Measurements from ENCODE around the gene SLC25A22.

The SLC25A22 gene

GRCh38 chr11:798093-798713 lies at the start of gene SLC25A22:
SLC25A22 (minus strand) TSS chr11:798281; CDS start chr11:795006, 3,275 bp downstream.
- no peak for DNase-seq (ENCODE audit: low read depth, low spot score)

DNA sequence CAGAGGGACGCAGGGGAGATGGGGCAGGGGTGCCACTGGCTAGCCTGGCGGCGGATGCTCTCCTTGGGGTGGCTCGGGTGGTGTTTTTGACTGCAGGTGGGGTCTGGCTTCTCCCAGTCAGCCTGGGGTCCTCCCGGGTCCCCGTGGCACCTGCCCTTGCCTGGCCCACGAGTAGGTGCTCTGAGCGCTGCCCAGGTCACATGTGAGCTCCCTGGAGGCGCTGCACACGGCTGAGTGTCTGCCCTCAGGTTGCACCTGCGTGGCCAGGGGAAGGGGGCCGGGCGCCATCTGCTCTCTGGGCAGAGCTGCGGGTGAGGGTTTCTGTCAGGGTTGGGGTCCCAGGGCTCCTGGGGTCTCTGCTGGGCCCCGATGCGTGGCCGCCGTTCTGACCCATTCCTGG lies 49.8 kb upstream of the SLC25A22 start:
- no peak for DNase-seq (ENCODE audit: low read depth, low spot score)

GRCh38 chr11:846496-847098 lies 48.5 kb upstream of the SLC25A22 start:
- no peak for DNase-seq (ENCODE audit: low read depth, low spot score)

DNA sequence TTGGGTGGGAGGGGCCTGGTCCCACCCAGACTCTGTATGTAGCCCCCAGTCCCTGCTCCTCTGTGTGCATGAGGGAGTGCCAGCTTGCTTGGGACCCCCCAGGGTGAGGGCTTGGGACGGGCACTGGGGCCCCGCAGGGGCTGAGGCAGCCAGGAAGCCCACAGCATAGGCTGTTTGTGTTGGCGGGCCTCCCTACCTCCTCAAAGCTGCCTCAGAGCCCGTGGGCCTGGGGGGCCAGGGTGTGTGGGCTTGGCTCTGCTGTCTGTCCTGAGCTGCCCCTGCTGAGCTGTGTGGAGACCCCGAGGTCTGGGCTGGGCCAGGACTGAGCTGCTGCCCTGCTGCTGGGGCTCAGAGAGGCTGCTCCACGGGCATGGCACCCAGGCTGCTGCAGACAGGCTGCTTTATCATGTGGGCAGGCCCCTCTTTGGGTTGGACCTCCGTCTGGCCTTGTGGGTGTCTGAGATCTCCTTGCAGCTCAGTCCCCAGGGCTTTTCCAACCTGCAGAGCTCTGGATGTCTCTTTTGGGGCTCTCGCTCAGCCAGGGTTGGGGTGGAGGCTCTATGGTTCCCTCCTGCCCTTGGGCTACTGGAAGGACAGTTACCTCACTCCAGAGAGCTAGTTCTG lies 47.9 kb upstream of the SLC25A22 start:
- DNase-seq (ENCODE audit: low read depth, low spot score): no peak

GRCh38 chr11:844693-845644 lies 46.9 kb upstream of the SLC25A22 start:
- no peak for DNase-seq (ENCODE audit: low read depth, low spot score)

DNA sequence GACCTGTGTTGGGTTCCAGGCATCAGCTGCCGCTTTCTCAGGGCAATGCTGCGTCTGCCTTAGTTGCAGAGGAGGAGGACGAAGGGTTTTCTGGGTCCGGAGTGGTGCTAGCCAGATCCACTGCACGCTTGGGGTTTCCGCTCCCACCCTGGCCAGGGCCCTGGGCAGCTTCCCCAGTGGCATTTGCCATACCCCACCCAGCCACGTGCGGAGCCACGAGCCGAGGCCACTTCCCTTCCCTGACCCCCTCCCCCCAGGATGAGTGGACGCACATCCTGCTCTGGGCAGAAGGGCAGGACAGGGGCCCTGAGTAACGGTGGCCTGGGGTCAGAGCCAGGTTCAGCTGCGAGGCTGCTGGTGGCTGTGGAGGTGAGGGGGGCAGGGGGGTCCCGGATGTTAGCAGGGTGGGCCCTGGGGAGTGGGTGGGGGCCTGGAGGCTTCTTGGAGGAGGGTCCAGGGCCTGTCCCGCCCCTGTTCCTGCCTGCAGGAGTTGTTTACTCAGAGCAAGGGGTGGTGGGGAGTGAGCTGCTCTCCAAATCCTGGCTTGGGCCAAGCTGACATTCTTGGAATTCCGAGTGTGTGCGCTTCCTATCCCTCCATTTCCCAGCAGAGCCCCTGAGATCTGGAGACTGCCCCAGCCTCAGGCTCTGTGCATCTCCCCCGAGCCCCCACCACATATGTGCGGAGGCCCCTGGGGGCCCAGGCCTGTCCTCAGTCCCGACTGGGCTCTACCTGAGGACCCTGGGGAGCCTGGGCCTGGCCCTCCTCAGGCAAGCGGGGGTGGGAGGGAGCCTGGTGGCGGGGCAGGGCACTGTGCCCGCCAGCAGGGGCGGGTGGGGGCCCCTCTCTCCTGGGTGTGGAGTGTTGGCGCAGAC lies 46.0 kb upstream of the SLC25A22 start:
- peak; percentile 95 for DNase-seq (ENCODE audit: low read depth, low spot score)

GRCh38 chr11:843086-843734 lies 45.1 kb upstream of the SLC25A22 start:
- no peak for DNase-seq (ENCODE audit: low read depth, low spot score)

DNA sequence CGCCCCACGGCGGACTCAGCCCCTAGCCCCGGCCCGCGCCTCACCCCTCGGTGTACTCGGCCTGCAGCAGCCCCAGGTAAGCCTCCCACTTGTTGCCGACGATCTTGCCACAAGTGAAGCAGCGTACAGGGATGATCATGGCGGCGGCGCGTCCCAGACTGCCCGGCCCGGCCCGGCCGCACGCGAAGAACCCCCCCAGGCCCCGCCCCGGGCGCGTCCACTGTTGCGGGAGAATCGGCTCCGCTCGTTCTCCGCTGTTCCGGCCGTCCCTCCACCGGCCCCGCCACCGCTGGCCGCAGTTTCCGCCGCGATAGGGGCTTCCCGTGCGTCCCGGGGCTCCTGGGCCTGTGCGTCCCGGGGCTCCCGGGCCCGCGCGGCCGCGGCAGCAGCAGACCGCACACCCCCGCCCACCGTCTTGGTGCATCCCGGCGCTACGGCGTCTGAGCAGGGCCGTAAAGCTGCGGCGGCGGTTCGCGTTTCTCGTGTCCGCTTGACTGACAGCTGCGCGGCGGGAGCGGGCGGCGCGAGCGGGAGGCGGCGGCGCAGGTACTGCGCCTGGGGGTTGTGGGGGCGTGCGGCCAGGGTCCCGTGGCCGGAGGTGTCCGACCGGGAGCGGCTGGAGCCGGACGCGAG lies 44.4 kb upstream of the SLC25A22 start, which contains the start of the genes POLR2L and TSPAN4:
TSS of gene POLR2L (minus strand) at position 160 of the 633 bp plus-strand sequence. CDS start at position 139, 21 bp downstream.
TSS of gene TSPAN4 (plus strand) at position 483 of the 633 bp plus-strand sequence. CDS start 7,453 bp downstream, outside the sequence.
- DNase-seq (ENCODE audit: low read depth, low spot score): no peak

GRCh38 chr11:841981-842369 lies 43.9 kb upstream of the SLC25A22 start:
- no peak for DNase-seq (ENCODE audit: low read depth, low spot score)

DNA sequence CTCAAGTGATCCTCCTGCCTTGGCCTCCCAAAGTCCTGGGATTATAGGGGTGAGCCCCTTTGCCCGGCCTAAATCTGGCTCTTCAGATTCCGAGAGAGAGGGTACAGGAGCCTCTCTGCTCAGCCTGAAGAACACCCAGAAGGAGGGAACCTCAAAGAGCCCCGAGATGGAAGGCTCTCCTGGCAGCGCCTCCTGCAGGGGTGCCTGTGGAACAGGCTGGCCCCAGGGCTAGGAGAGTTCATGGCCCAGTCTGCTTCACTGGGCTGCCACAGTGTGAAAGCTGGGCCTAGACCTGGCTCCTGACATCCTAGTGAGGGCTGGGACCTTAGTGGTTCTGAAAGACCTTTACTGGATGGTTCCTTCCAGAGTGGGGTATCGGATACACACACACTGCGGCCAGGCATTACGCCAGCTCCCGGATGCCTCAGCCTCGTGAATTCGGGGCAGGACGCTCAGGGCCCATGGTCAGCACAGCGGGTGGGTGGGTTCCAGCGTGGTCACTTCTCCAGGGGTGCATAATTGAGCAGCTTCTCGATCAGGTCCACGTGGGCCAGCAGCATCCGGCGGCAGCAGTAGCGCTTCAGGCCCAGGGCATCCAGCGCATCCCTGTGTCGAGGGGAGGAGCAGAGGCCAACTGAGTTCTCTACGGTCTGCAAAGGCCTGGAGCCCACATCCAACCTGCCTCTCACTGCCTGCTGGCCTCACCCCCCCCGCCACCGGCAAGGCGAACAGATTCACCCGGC lies 42.0 kb upstream of the SLC25A22 start:
- no peak for DNase-seq (ENCODE audit: low read depth, low spot score)

- no peak for DNase-seq (ENCODE audit: low read depth, low spot score)
Measured at GRCh38 chr11:839280-839623, 41.2 kb upstream of the SLC25A22 start.

DNA sequence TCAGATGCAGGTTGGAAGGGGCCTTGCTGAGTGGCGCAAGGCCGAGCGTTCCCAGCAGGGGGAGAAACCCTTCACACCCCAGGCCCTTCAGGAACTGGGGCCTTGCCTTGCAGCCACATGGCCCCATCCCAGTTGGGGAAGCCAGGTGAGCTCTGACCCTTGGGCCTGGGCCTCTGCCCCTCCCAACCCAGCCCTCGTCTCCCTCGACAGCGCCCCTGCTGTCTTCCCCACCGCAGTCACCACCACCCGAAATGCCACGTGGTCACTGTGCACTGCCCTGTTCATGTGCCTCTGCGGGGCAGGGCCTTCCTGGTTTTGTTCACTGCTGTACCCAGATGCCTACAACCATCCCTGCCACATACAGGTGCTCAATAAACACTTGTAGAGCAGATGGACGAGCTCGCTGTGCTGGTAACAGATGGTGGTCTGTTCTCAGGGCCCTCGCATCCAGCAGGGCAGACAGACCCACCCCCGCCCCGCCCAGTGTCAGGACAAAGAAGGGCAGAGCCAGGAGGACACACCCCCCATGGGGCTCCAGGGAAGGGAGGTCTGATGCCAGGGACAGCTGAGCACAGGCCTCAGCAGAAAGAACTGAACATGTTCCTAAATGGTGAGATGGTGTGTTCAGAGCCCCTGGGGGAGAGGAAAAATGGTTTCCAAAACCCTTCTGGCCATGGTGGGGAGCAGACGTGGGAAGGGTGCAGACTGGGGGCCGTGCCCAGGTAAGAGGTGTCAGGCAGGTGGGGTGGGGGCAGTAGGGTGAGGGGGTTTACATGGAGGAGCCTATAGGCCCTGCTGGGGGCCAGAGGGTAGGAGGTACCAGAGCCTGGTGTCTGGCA lies 40.6 kb upstream of the SLC25A22 start:
- no peak for DNase-seq (ENCODE audit: low read depth, low spot score)

GRCh38 chr11:837990-838307 lies 39.9 kb upstream of the SLC25A22 start:
- DNase-seq (ENCODE audit: low read depth, low spot score): no peak

GRCh38 chr11:837189-837989 lies 39.3 kb upstream of the SLC25A22 start:
- no peak for DNase-seq (ENCODE audit: low read depth, low spot score)

- no peak for DNase-seq (ENCODE audit: low read depth, low spot score)
Measured at GRCh38 chr11:836700-837099, 38.6 kb upstream of the SLC25A22 start.

- DNase-seq (ENCODE audit: low read depth, low spot score): no peak
Measured at GRCh38 chr11:836274-836673, 38.2 kb upstream of the SLC25A22 start.

Data from iPS DF 19.7 (cell line).